Spinal cord (tissue), 10 donors: ENCODE results near the gene UPF3B. TPM values are rescaled to one million over a fixed set of nuclear protein-coding genes. Genes with fewer than 3 reads are reported as not detected.
"Not testable (repeated sequence)": the region's sequence is repeated elsewhere in the genome, so short reads cannot be mapped to it uniquely, and the experiment has no call there.

Experiments used
- DNase-seq, 6 donors: peaks; one replicate each; pipeline versions ENCODE4 v3.0.0 to v3.0.0-alpha.2; 2013 to 2015; ENCODE audit warnings: low spot score in 6 of 6, low read depth in 4 of 6
- H3K27ac ChIP-seq: one replicate; pipeline ENCODE4 v1.5.1; 2013; ENCODE audit warnings: low read depth, low read length, control low read depth
- H3K27me3 ChIP-seq: one replicate; pipeline ENCODE4 v1.6.1; 2013; ENCODE audit warnings: low read length; ENCODE audit not compliant: control insufficient read depth, insufficient read depth
- H3K36me3 ChIP-seq: one replicate; pipeline ENCODE4 v1.6.1; 2013; ENCODE audit warnings: low read length; ENCODE audit not compliant: control insufficient read depth, insufficient read depth
- H3K4me1 ChIP-seq: one replicate; pipeline ENCODE4 v1.6.1; 2013; ENCODE audit warnings: low read length; ENCODE audit not compliant: control insufficient read depth, insufficient read depth
- H3K4me3 ChIP-seq: one replicate; pipeline ENCODE4 v1.5.1; 2013; ENCODE audit warnings: low read depth, low read length, control low read depth
- H3K9me3 ChIP-seq: one replicate; pipeline ENCODE4 v1.6.1; 2013; ENCODE audit warnings: low read length; ENCODE audit not compliant: control insufficient read depth, insufficient read depth
- WGBS: methylation state at CpG from one replicate; pipeline ENCODE4 v1.1.5; 2013; ENCODE audit warnings: missing lambda C conversion rate; ENCODE audit not compliant: insufficient coverage; 5-methylcytosine and 5-hydroxymethylcytosine counted together
- polyA plus RNA-seq, 2 donors: library from polyadenylated mRNA; unstranded; fragments of 120-200 nt; gene quantifications; one replicate each; pipeline ENCODE4 v1.2.1, GENCODE V29; 2013; ENCODE audit not compliant: insufficient read length in 2 of 2
- total RNA-seq, 2 donors: library from RNA; depleted of rRNA in 1 of 2; stranded (reverse); fragments of 120-200 nt in 1 of 2; fragments of >200 nt in 1 of 2; gene quantifications; one replicate each; pipeline versions ENCODE4 v1.2.3 to v1.2.4, GENCODE V29; 2013 to 2014
- donor health status: healthy.

Gene UPF3B
- total and polyA plus RNA-seq, 4 donors = 3.9 to 25.3 (median 14.9) TPM

DNA sequence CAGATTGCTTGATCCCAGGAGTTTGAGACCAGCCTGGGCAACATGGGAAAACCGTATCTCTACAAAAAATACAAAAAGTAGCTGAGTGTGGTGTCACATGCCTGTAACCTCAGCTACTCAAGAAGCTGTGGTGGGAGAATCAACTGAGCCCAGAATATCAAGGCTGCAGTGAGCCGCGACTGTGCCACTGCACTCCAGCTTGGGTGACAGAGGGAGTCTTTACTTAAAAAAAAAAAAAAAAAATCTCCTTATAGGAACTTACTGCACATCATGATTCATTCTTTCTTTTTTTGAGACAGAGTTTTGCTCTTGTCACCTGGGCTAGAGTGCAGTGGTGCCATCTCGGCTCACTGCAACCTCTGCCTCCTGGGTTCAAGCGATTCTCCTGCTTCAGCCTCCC lies 24.3 kb downstream of the UPF3B start:
- H3K4me1 ChIP-seq = no peaks in the 10 kb centered on the region
- no peak for DNase-seq
- no peak overlapping the region for H3K27ac ChIP-seq
- 80% methylated on average over 1 of the region's 5 CpGs for WGBS
- H3K9me3 ChIP-seq = no peaks in the 10 kb centered on the region
- peaks cover 2% of the 10 kb centered on the region for H3K36me3 ChIP-seq
- H3K27me3 ChIP-seq = no peaks in the 10 kb centered on the region
- no peak overlapping the region for H3K4me3 ChIP-seq

DNA sequence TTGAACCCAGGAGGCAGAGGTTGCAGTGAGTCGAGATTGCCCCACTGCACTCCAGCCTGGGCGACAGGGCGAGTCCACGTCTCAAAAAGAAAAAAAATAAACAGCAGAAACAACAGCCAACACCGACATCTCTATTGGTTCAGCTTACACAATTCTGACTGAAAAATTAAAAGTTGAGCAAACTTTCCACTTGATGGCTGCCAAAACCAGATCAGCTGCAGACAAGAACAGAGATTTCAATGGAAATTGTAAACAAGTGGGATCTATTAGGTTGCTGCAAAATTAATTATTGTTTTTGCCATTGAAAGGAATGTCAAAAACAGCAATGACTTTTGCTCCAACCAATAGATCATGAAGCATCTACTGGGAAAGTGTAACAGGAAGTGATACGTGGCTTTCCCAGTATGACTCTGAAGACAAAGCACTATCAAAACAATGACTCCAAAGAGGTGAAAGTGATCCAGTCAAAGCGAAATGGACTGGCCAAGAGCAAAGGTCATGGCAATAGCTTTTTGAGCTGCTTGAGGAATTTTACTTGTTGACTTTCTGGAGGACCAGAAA lies 26.3 kb downstream of the UPF3B start:
- no peak overlapping the region for H3K27ac ChIP-seq
- no peaks in the 10 kb centered on the region for H3K4me1 ChIP-seq
- WGBS = 48% methylated on average over 5 of the region's 7 CpGs

DNA sequence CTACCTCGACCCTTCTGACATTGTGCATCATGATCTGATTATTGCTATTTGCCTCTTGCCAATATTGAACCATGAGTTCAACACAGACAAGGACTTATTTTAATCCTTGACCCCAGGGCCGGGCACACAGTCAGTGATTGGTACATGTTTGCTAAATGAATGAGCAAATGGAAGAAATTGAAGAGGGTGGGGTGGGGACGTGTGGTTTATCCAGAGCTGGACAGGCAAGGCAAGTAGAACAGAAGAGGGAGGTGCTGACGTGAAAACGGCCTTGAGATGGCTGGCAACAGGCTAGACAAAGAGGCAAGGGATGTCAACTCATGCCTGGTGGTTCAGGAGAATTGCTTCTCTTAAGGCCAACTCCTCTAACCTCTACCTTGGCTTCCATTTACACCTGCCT lies 28.5 kb downstream of the UPF3B start:
- H3K27ac ChIP-seq, H3K36me3 ChIP-seq, H3K4me3 ChIP-seq, H3K4me1 ChIP-seq, DNase-seq, H3K9me3 ChIP-seq, H3K27me3 ChIP-seq: not testable (repeated sequence)
- no CpG with 5 or more reads among the region's 5 CpGs for WGBS

More for the DNA sequence above, 26.3 kb downstream of the UPF3B start:
- Histone ChIP-seq H3K36me3 (peaks cover 2% of the 10 kb centered on the region), H3K27me3 (no peaks in the 10 kb centered on the region), H3K4me3 (no peak overlapping the region), H3K9me3 (no peaks in the 10 kb centered on the region)
- DNase-seq = no peak

DNA sequence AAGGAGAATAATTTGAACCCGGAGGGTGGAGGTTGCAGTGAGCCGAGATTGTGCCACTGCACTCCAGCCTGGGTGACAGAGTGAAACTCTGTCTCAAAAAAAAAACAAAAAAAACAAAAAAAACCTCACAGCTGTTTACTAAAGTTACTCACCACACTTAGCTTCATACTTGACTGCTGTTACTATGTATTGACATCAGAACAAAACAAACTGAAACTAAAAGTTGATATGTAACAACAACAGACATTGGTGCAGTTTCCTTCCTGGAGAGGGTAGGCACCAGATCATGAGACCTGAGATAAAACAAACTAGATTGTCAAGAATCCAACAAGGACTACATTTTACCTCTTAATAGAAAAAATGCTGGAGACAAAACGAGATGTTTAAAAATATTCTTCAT lies 31.1 kb downstream of the UPF3B start:
- no CpG with 5 or more reads among the region's 3 CpGs for WGBS

DNA sequence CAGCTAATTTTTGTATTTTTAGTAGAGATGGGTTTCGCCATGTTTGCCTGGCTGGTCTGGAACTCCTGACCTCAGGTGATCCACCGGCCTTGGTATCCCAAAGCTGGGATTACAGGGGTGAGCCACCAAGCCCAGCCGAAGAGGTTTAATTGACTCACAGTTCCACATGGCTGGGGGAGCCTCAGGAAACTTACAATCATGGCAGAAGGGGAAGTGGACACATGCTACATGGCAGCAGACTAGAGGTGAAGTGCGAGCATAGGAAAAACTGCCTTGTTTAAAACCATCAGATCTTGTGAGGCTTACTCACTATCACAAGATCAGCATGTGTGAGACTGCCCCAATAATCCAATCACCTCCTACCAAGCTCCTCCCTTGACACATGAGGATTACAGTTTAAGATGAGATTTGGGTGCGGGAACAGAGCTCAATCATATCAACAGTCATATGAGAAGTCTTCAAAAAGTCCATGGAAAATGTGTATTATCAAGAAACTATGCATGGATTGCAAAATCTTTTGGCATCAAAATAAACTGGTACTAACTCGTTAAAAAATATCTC lies 35.6 kb downstream of the UPF3B start:
- WGBS = 77% methylated on average over 3 of the region's 6 CpGs
- H3K27ac ChIP-seq = no peak overlapping the region
- H3K27me3 ChIP-seq = no peaks in the 10 kb centered on the region
- no peaks in the 10 kb centered on the region for H3K9me3 ChIP-seq
- no peaks in the 10 kb centered on the region for H3K36me3 ChIP-seq
- H3K4me1 ChIP-seq = no peaks in the 10 kb centered on the region
- DNase-seq = no peak
- no peak overlapping the region for H3K4me3 ChIP-seq

More for the DNA sequence above, 31.1 kb downstream of the UPF3B start:
- not testable (repeated sequence) for H3K27ac ChIP-seq, DNase-seq, H3K4me3 ChIP-seq, H3K27me3 ChIP-seq, H3K4me1 ChIP-seq, H3K9me3 ChIP-seq, H3K36me3 ChIP-seq

DNA sequence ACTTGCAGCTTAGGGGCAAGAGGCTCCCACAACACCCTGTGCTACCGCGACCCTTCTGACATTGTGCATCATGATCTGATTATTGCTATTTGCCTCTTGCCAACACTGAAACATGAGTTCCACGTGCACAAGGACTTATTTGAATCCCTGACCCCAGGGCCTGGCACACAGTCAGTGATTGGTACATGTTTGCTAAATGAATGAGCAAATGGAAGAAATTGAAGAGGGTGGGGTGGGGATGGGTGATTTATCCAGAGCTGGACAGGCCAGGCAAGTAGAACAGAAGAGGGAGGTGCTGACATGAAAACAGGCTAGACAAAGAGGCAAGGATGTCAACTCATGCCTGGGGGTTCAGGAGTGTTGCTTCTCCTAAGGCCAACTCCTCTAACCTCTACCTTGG lies 36.5 kb downstream of the UPF3B start:
- Histone ChIP-seq H3K9me3 (no peaks in the 10 kb centered on the region), H3K36me3 (no peaks in the 10 kb centered on the region), H3K27ac (no peak overlapping the region), H3K4me3 (no peak overlapping the region), H3K27me3 (no peaks in the 10 kb centered on the region), H3K4me1 (no peaks in the 10 kb centered on the region)
- no peak for DNase-seq
- whole genome bisulfite sequencing = 85% methylated on average over 3 of the region's 3 CpGs

DNA sequence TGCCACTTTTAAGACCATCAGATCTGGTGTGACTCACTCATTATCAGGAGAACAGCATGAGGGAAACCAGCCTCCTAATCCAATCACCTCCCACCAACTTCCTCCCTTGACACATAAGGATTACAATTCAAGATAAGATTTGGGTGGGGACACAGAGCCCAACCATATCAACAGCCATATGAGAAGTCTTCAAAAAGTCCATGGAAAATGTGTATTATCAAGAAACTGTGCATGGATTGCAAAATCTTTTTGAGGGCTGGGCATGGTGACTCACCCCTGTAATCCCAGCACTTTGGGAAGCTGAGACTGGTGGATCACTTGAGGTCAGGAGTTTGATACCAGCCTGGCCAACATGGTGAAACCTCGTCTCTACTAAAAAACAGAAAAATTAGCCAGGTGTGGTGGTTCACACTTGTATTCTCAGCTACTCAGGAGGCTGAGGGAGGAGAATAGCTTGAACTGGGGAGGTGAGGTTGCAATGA lies 43.5 kb downstream of the UPF3B start:
- 33% methylated on average over 1 of the region's 1 CpG for WGBS
- no peak overlapping the region for H3K4me3 ChIP-seq
- no peak for DNase-seq
- no peaks in the 10 kb centered on the region for H3K4me1 ChIP-seq
- no peaks in the 10 kb centered on the region for H3K36me3 ChIP-seq
- no peaks in the 10 kb centered on the region for H3K9me3 ChIP-seq
- no peak overlapping the region for H3K27ac ChIP-seq
- no peaks in the 10 kb centered on the region for H3K27me3 ChIP-seq

DNA sequence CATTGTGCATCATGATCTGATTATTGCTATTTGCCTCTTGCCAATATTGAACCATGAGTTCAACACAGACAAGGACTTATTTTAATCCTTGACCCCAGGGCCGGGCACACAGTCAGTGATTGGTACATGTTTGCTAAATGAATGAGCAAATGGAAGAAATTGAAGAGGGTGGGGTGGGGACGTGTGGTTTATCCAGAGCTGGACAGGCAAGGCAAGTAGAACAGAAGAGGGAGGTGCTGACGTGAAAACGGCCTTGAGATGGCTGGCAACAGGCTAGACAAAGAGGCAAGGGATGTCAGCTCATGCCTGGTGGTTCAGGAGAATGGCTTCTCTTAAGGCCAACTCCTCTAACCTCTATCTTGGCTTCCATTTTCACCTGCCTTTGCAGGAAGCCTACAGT lies 44.3 kb downstream of the UPF3B start:
- not testable (repeated sequence) for H3K27me3 ChIP-seq, H3K9me3 ChIP-seq, H3K27ac ChIP-seq, H3K36me3 ChIP-seq, DNase-seq, H3K4me1 ChIP-seq, H3K4me3 ChIP-seq
- no CpG with 5 or more reads among the region's 4 CpGs for WGBS

DNA sequence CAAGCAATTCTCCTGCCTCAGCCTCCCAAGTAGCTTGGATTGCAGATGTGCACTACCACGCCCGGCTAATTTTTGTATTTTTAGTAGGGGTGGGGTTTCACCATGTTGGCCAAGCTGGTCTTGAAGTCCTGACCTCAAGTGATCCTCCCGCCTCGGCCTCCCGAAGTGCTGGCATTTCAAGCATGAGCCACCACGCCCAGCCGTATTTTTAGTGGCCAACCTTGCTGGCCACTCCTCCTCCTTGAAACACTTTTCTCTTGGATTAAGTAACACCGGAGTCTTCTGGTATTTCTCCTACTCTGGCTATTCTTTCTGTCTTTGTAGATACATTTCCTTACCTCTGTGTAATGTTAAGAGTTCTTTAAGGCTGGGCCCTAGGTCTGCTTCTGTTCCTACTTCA lies 50.2 kb downstream of the UPF3B start:
- WGBS = 92% methylated on average over 5 of the region's 8 CpGs
- Histone ChIP-seq H3K27me3 (no peaks in the 10 kb centered on the region), H3K9me3 (no peaks in the 10 kb centered on the region), H3K36me3 (no peaks in the 10 kb centered on the region), H3K27ac (no peak overlapping the region), H3K4me3 (no peak overlapping the region), H3K4me1 (no peaks in the 10 kb centered on the region)
- DNase-seq = no peak
